HG03565 (cell line): ENCODE results near the gene CCDC63.

ENCODE experiments used
- ATAC-seq: cut with Tn5 transposase; IDR thresholded peaks from one replicate; pipeline ENCODE4 v1.9.1; 2021; ENCODE audit warnings: mild to moderate bottlenecking, moderate library complexity; ENCODE audit not compliant: unreplicated experiment

The CCDC63 gene

DNA sequence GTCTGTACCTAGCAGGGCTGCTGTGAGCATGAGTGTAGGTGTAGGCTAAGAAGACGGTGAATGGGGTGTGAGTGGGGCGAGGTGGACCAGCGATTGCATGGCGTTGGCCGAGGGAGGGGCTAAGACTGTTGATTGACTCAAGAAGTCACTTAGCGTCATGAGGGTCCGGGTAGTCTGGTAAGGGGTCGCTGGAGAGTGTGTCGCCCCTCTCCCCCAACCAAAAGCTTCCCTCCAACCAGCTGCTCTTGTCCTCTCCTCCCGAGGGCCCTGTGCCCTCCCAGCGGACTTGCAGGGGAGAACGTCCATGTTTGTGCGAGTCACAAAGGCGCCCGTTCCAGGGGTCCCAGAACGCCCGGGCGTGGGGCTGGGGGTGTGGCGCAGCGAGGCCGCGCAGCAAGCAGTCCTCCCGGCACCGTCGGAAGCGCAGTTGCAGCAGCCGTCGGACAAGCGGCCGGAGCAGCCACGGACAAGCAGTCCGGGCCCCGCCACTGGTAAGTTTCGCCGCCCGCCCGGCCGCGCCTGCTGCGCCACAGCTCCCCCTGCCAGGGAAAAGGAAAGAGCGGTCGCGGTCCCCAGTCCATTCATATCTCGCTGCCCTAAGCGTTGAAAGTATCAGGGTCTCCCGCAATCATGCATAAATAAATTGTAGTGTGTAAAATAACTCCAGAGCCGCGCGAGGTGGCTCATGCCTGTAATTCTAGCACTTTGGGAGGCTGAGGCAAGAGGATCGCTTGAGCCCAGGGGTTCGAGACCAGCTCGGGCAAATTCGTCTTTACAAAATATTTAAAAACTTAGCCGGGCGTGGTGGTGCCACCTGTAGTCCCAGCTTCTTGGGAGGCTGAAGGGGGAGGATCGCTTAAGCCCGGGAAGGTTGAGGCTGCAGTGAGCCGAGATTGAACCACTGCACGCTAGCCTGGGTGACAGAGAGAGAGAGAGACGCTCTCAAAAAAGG lies at the start of gene CCDC63:
TSS of gene CCDC63 (plus strand) at position 373 of the 952 bp plus-strand sequence. CDS start 5,968 bp downstream, outside the sequence.
- no peak for ATAC-seq

DNA sequence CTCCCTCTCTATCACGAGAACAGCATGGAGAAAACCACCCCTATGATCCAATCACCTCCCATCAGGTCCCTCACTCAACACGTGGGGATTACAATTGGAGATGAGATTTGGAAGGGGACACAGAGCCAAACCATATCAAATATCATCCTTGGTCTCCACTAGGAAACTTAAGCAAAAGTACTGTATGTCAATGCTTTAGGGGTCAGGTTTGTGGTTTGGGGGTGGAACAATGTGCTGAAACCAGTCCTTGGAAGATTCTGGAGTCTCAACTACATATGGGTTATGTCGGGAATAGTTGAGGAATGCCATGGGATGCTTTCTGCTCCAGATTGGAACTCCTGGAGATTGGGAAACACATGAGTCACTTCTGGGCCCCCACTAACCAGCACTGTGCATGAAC lies 48.3 kb upstream of the CCDC63 start:
- ATAC-seq = no peak

DNA sequence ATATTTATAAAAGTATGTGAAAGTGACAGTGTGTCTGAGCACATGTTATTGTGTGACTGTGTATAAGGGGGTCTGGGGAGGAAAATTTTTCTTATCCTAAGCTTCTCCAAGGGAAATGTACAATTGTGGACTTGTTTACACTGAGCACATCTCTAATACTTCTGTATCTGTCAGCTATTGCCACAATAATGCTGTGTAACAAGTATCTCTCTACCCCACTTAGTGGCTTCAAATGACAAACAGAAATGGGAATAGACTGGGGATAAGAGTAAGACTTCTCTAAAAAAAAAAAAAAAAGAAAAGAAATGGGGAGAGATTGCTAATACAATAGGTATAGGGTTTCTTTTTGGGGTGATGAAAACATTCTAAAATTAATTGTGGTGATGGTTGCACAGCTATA lies 44.3 kb upstream of the CCDC63 start:
- no peak for ATAC-seq

DNA sequence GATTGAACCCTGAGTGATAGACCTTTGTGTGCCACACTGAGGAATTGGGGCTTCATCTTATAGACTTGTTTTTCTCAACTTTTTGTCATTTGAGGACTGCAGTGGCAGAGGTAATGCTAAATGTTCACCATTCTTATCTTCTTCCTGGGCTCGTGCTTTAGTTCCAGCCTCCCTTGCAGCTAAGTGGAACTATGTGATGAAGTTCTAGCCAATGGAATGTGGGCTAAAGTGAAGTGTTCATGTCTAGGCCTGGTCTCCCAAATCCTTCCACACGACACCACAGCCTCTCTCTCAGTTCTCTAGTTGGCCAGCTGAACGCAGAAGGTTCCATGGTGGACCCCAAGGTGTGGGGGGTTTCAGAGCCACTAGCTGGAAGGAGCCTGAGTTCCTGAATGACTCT lies 42.4 kb upstream of the CCDC63 start:
- ATAC-seq = no peak

DNA sequence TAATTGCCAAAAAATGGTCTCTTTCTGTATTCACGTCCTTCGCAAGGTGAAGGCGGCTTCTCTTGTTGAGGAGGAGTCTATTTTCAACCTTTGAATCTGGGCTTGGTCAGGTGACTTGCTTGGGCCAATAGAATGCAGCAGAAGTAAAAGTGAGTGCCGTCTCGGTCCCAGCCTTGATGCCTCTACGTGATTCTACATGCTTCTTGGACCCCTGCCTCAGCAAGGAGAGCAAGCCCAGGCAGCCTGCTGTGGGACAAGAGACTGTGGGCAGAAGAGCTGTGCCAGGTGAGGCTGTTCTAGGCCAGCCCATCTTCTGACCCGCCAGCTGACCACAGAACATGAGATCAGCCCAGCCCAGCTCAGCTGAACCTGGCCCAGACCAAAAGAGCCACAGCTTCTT lies 39.1 kb upstream of the CCDC63 start:
- ATAC-seq = no peak

DNA sequence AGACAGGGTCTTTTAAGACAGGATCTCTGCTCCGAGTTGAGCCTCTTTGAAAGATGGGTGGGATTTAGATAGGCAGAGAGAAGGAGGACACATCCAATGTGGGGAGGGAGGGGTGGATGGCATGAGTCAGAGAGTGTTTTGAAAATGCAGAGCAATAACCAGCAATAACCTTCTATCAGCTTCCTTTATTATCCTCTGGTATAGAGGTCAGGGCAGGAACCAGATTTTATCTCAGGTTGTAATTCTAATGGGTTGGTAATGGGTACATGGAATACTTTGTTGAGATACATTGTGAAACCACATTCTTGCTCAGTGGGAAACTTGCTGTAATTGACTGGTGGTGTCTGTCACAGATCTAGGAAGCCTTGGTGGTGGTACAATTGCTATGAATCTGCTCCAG lies 37.6 kb upstream of the CCDC63 start:
- ATAC-seq = no peak

DNA sequence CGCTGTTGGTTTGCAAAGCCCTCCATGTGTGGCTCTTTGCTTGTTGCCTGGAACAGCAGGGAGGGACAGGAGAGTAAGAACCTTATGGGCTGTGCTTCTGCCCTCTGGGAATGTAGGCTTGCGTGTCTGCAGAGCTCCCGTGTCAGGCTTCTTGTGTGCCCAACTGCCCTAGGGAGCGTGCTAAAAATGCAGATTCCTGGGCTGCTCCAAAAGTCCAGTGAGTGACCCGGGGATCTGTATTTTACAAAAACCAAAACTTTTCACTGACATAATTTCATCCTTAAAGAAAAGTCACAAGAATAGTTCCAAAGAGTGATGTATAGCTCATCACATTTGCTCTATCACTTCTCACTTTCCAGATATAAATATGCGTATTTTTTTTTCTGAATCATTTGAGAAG lies 34.8 kb upstream of the CCDC63 start:
- ATAC-seq = no peak

DNA sequence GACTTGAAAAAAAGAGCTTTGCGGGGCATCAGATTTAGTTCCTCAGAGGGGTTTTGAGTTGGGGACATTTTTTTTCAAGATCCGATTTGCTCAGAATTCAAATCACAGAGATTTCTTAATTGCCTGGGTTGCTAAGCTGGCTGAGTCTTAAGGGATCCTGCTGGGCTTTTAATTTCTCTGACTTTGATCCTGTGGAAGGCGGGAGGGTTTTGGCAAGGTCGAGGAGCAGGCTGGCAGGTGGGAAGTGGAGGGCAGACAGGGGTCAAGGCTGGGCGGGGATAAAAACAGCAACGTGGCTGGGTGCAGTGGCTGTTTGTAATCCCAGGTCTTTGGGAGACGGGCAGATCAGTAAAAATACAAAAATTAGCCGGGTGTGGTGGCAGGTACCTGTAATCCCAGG lies 33.5 kb upstream of the CCDC63 start:
- no peak for ATAC-seq

DNA sequence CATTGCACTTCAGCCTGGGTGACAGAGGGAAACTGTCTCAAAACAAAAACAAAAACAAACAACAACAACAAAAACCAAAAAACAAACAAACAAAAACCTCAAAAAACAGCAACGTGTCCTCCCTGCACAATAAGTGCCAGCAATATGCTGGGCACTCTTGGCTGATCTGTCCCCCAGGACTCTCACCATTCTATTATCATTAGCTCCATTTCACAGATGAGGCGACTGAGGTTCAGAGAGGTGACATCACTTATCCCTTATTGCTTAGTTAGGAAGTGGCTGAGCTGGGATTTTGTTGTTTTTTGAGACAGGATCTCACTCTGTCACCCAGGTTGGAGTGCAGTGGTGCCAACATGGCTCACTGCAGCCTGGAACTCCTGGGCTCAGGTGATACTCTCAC lies 33.0 kb upstream of the CCDC63 start:
- ATAC-seq = no peak

DNA sequence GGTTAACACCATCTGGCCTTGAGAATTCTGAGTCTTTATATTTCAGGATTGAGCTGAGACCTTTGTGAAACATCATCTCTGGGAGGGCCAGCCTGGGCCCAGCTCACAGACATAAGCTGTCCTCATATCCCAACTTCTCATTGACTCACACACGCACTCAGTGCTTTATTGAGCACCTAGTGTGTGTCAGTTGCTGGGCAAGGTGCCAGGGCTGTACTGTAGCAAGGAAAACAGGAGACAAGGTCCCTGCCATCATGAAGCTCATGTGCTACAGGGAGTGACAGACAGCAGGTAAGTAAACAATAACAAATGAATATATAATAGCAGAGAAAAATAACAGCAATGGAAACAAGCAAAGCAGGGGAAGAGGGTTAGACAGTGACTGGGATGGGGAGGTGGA lies 30.5 kb upstream of the CCDC63 start:
- ATAC-seq = no peak

DNA sequence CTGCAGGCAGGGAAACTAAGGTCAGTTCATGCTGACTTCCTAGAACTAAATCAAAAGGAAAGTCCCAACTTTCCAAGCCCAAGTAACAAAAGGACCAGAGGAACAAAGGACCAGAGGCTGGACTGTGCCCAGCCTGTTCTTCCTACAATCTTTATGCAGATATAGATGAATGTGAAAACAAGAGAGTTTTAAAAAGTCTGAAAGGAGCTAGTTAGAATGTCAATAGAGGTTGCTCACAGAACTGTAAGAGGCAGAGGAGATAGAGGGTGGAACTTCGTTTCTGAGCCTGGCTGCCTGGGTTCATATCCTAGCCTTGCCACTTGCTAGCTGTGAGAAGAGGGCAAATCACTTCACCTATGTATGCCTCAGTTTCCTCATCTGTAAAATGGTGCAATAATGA lies 30.0 kb upstream of the CCDC63 start:
- ATAC-seq = no peak

DNA sequence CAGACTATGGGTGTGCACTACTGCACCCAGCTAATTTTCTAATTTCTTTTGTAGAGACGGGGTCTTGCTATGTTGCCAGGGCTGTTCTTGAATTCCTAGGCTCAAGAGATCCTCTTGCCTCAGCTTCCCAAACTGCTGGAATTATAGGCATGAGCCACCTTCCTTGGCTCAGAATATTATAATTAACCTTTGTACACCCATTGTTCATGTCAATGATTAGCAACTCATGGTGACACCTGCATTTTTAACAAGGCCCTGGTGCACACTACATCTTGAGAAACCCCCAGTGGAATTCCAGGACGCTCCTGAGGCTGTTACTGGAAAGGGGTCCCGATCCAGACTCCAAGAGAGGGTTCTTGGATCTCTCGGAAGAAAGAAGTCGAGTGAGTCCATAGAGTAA lies 28.3 kb upstream of the CCDC63 start:
- ATAC-seq = no peak

DNA sequence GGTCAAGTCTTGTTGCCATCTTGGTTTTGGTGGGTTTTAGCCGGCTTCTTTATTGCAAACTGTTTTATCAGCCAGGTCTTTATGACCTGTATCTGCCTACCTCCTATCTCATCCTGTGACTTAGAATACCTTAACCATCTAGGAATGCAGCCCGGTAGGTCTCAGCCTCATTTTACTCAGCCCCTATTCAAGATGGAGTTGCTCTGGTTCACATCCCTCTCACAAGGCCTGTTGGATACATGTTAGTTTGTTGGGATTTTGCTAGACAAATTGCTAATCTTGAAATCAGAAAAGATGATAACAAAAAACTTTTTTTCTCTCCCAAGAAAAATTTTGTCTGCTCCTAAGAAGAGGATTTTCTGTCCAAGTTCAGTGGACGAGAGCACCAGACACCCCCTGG lies 27.6 kb upstream of the CCDC63 start:
- no peak for ATAC-seq

DNA sequence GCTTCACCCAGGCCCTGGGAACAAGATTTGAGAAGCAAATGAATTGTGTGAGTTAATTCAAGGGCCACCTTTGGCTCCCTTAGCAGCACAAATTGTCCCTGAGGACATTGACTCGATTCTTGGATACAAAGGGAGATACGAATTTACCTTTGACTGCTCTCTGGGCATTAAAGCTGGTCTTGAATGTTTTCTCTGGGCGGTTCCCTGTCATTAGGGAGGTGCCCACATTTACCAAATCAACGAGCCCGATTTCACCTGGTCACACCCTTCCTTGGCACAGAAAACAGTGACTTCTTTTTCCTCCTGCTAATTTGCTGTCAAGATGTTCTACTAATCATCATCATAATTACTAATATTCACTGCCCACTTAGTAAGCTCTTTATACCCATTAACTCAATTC lies 27.1 kb upstream of the CCDC63 start:
- no peak for ATAC-seq

DNA sequence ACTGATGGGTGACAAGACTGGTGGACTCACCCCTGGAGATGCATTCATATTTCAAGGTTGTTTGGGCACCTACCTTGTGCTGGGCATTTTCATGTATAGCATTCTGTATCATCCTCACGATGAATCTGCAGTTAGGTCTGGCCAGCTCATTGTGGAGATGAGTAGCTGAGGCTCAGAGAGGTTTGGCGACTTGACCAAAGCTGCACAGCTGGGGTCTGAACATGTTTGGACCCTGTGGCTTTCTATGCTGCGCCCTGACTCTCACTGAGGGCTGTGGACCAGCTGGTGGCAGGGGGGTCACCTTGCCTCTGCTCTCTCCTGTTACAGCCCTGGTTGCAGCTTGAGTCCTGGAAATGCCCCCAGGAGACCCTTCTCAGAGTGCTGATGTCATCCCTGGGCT lies 24.9 kb upstream of the CCDC63 start:
- ATAC-seq = no peak

DNA sequence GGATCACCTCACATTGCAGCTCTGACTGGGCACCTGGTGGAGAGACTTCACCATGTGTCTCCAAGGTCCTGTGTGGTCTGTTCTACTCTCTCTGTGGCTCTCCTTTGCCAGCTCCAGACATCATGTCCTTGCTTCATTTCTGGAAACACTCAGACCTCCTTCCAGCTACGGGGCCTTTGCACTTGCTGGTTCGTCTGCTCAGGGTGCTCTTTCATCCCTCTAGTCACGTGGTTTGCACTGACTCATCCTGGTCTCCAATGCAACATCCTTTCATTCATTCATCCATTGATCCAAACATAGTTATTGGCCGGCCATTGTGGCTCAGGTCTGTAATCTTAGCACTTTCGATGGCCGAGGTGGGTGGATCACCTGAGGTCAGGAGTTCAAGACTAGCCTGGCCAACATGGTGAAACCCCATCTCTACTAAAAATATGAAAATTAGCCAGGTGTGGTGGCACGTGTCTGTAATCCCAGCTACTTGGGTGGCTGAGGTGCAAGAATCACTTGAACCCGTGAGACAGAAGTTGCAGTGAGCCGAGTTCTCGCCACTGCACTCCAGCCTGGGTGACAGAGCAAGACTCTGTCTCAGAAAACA lies 23.9 kb upstream of the CCDC63 start:
- no peak for ATAC-seq

DNA sequence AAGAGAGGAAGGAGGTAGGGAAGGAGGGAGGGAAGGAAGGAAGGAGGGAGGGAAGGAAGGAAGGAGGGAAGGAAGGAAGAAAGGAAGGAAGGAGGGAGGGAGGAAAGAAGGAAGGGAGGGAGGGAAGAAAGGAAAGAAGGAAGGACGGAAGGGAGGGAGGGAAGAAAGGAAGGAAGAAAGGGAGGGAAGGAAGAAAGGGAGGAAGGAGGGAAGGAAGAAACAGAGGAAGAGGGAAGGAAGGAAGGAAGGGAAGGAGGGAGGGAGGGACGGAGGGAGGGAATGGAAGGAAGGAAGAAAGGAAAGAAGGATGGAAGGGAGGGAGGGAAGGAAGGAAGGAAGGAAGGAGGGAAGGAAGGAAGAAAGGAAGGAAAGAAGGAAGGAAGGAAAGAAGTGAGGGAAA lies 22.4 kb upstream of the CCDC63 start:
- ATAC-seq = no peak

DNA sequence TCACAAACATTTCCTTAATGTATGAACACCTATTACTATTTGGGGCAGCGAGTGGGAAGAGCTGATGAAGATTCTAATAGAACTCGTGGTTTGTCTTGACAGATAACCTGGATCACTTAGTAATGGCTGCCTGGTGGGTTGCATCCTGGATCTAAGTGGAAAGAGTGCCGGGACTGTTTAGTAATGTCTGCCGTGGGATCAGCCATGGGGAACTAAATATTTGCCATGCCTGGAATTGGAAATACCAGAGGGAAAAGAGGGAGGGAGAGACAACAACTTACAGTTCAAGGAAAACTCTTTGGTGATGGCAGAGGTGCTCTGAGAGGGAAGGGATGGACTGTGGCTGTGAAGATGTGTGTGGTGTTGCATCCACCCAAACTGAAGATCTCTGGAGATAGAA lies 21.3 kb upstream of the CCDC63 start:
- no peak for ATAC-seq

DNA sequence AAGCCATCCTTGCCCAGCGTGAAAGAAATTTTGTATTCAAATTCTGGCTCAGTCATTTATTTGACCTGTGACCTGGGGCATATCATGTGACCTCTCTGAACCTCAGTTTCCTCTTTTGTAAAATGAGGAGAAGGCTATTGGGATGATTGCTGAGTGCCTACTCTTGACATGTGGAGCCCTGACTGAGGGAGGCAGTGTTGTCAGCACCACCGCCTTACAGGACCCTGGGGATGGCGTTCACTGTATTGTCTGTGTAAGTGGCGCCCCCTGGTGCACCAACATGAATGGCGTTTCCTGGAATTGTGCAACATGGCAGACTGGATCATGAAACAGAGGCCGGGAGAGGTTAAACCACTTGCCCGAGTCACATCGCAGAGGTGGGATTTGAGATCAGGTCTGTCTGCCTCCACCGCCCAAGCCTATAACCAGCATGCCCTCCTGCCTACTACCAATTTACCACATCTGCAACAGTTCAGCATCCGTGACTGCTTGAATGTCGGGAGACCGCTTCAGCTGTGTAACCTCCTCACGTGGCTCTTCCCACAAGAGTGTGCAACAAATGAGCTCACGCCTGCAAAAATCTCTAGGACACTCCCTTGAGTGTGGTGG lies 20.1 kb upstream of the CCDC63 start:
- no peak for ATAC-seq

DNA sequence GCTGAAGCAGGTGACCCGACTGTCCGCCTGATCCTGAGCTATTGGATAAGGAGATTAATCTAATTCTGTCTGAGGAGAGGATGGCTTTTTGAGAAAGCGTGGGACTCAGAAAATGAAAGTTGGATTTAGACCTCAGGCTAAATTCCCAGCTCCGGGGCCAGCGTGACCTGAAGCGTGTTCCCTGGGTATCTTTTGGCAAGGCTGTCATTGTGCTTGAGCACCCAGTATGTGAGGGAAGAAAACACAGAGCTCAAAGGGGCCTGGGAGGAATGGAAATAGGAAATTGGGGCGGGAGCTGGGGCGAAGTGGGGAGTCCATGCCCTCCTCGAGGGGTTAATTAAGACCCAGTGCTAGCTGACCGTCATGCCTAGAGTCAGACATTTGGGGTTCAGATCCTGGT lies 17.5 kb upstream of the CCDC63 start:
- no peak for ATAC-seq

DNA sequence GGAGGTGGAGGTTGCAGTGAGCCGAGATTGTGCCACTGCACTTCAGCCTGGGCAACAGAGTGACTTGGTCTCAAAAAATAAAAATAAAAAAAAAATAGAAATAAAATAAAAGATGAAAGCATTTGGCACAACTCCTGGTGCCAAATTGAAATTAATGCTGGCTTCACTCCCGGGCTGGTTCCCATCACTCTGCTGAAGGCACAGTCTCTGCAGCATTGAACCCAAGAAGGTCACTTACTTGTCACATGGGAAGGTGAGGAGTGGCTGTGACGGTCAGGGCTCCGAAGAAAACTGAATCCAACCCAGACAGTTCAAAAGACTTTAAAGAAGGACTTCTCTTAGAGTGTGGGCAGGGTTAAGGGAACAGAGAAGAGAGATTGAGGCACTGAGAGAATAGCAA lies 10.5 kb upstream of the CCDC63 start:
- ATAC-seq = no peak

DNA sequence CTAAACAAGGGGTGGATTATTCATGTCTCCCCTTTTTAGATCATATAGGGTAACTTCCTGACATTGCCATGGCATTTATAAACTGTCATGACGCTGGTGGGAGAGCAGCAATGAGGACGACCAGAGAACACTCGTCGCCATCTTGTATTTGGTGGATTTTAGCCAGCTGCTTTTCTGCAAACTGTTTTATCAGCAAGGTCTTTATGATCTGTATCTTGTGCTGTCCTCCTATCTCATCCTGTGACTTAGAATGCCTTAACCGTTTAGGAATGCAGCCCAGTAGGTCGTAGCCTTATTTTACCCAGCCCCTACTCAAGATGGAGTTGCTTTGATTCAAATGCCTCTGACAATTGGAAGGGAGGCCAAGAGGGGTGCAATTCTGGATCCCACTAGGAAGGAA lies 5.8 kb upstream of the CCDC63 start:
- ATAC-seq = no peak
